ENCODE measurements around the gene SLC9C1. TPM values are rescaled to one million over a fixed set of nuclear protein-coding genes. Genes with fewer than 3 reads are reported as not detected.
A peak's percentile ranks its signal among the peaks of the same experiment; 100 is the strongest.

SLC9C1 gene
- total RNA-seq, 4 donors from 2014 or later: not detected

- no peak overlapping the region for H3K4me3 ChIP-seq
- H3K4me1 ChIP-seq: peaks cover 0 to 15% (median 0%) of the 10 kb centered on the region in 3 donors
- no peak for DNase-seq
- TF ChIP-seq POLR2A (IDR thresholded peaks at IDR 0.05): no peak
- no peak for TF ChIP-seq CTCF (IDR thresholded peaks at IDR 0.05)
- no peaks in the 10 kb centered on the region for H3K9me3 ChIP-seq
- H3K27ac ChIP-seq: no peak overlapping the region
- intact Hi-C loops (cut with DNase I): no loop called here
- H3K36me3 ChIP-seq: no peaks in the 10 kb centered on the region
- H3K27me3 ChIP-seq: no peaks in the 10 kb centered on the region
- WGBS, 2 donors: 36 to 43% methylated on average over 4 of the region's 4 CpGs
Observed at GRCh38 chr3:112137781-112138180, 156.2 kb downstream of the SLC9C1 start.

- TF ChIP-seq CTCF (IDR thresholded peaks at IDR 0.05) (peak; percentile 20 to 66 (median 38)), POLR2A (IDR thresholded peaks at IDR 0.05) (no peak)
- H3K4me3 ChIP-seq: no peak overlapping the region
- WGBS, 2 donors: 29 to 36% methylated on average over 5 of the region's 5 CpGs
- no peaks in the 10 kb centered on the region for H3K36me3 ChIP-seq
- peaks cover 0 to 18% (median 0%) of the 10 kb centered on the region in 3 donors for H3K4me1 ChIP-seq
- no peaks in the 10 kb centered on the region for H3K27me3 ChIP-seq
- DNase-seq: no peak
- no peaks in the 10 kb centered on the region for H3K9me3 ChIP-seq
- intact Hi-C loops (cut with DNase I): no loop called here
- no peak overlapping the region for H3K27ac ChIP-seq
Observed at GRCh38 chr3:112136959-112137693, 156.9 kb downstream of the SLC9C1 start.

- Histone ChIP-seq H3K36me3 (no peaks in the 10 kb centered on the region), H3K27me3 (no peaks in the 10 kb centered on the region), H3K9me3 (no peaks in the 10 kb centered on the region), H3K4me1 (peaks cover 0 to 18% (median 0%) of the 10 kb centered on the region in 3 donors), H3K4me3 (no peak overlapping the region), H3K27ac (no peak overlapping the region)
- WGBS, 2 donors: 29 to 46% methylated on average over 1 of the region's 1 CpG
- no peak for DNase-seq
- intact Hi-C loops (cut with DNase I): no loop called here
- no peak for TF ChIP-seq POLR2A (IDR thresholded peaks at IDR 0.05)
- TF ChIP-seq CTCF (IDR thresholded peaks at IDR 0.05): no peak
Observed at GRCh38 chr3:112136046-112136445, 158.0 kb downstream of the SLC9C1 start.

GRCh38 chr3:112134335-112135124 lies 159.5 kb downstream of the SLC9C1 start:
- Histone ChIP-seq H3K4me1 (peaks cover 0 to 19% (median 0%) of the 10 kb centered on the region in 3 donors), H3K27me3 (no peaks in the 10 kb centered on the region), H3K4me3 (no peak overlapping the region), H3K9me3 (no peaks in the 10 kb centered on the region), H3K36me3 (no peaks in the 10 kb centered on the region), H3K27ac (no peak overlapping the region)
- TF ChIP-seq CTCF (IDR thresholded peaks at IDR 0.05): no peak
- TF ChIP-seq POLR2A (IDR thresholded peaks at IDR 0.05): no peak
- intact Hi-C loops (cut with DNase I): no loop called here
- WGBS, 2 donors: 81 to 89% methylated on average over 6 to 7 of the region's 8 CpGs
- no peak for DNase-seq

Measured in esophagus squamous epithelium (tissue), 5 donors.